ENCODE data around the gene GPR89A. TPM values are rescaled to one million over a fixed set of nuclear protein-coding genes. Genes with fewer than 3 reads are reported as not detected.

The GPR89A gene
- total and polyA plus RNA-seq, 2 of the 8 experiments (the other 6 are each of a cell fraction or from before 2014, with no cell fraction given), result 26.8 to 46.6 TPM

GRCh38 chr1:145702826-145703225 is 95.0 kb downstream of the GPR89A start:
- H3K18ac ChIP-seq (ENCODE audit: extremely low read depth, low read length), result no peak overlapping the region
- no peak overlapping the region for H3K4me3 ChIP-seq (ENCODE audit: extremely low read depth in 1 of 4, insufficient read depth in 2 of 4, low read depth in 3 of 4, low read length in 4 of 4)
- H3K4me2 ChIP-seq (ENCODE audit: insufficient read depth in 1 of 2, low read depth in 2 of 2, low read length in 2 of 2), result no peak overlapping the region
- no peak overlapping the region for H3K14ac ChIP-seq (ENCODE audit: insufficient read length)
- H3K23ac ChIP-seq (ENCODE audit: insufficient read length), result no peak overlapping the region
- no peak overlapping the region for H4K5ac ChIP-seq (ENCODE audit: insufficient read length, low read depth, low read length)
- H3K79me1 ChIP-seq (ENCODE audit: low read depth, low read length), result no peaks in the 10 kb centered on the region
- H4K20me1 ChIP-seq (replicated peaks in 1 of 2; ENCODE audit: control insufficient read depth in 1 of 2, insufficient read depth in 2 of 2, low read length in 2 of 2), result no peaks in the 10 kb centered on the region
- 89% methylated on average over 7 of the region's 7 CpGs; no CpG with 5 or more reads in 1 of the 2 experiments for WGBS, 2 experiments (ENCODE audit: extremely low coverage in 1 of 2, insufficient coverage in 1 of 2, insufficient read length in 1 of 2, insufficient replicate concordance in 2 of 2, low coverage in 1 of 2, low lambda C conversion rate in 2 of 2, missing lambda C conversion rate in 1 of 2)
- no peak overlapping the region for H2BK15ac ChIP-seq (ENCODE audit: low read length)
- H3K79me2 ChIP-seq (ENCODE audit: control insufficient read depth in 1 of 2, insufficient read depth in 2 of 2, low read length in 2 of 2), result no peaks in the 10 kb centered on the region
- ChIA-PET POLR2A (ENCODE audit: partially characterized antibody) (interaction anchor here (1.6 kb wide), 1 partner anchor 14 kb away, joined by 4 read pairs; no protein-coding TSS in a partner anchor), CTCF (ENCODE audit: partially characterized antibody) (no interaction called here)
- no peak for FAIRE-seq
- H3K36me3 ChIP-seq (ENCODE audit: control insufficient read depth in 2 of 4, insufficient read depth in 4 of 4, low read length in 3 of 4), result no peaks in the 10 kb centered on the region
- no peak overlapping the region for H3K4ac ChIP-seq (replicated peaks; ENCODE audit: insufficient read length, low read depth, low read length)
- no peak overlapping the region for H3K56ac ChIP-seq (replicated peaks; ENCODE audit: insufficient read length, low read depth, low read length)
- no peak overlapping the region for H2BK12ac ChIP-seq (ENCODE audit: low read depth, low read length)
- no peak overlapping the region for H4K8ac ChIP-seq (ENCODE audit: extremely low read depth, insufficient read depth, low read length)
- no peak overlapping the region for H4K91ac ChIP-seq (replicated peaks; ENCODE audit: insufficient read length, low read length)
- H2AK5ac ChIP-seq (ENCODE audit: low read depth, low read length), result no peak overlapping the region
- no peaks in the 10 kb centered on the region for H3K9me3 ChIP-seq (ENCODE audit: insufficient read depth in 2 of 2, low read depth in 1 of 2, low read length in 1 of 2)
- H3K9ac ChIP-seq (replicated peaks in 1 of 4; ENCODE audit: extremely low read depth in 1 of 4, low read depth in 3 of 4, low read length in 3 of 4), result no peak overlapping the region
- H3K27me3 ChIP-seq (replicated peaks in 1 of 4; ENCODE audit: control insufficient read depth in 3 of 4, extremely low read depth in 1 of 4, insufficient read depth in 3 of 4, low read length in 3 of 4), result peaks cover 0 to 2% (median 0%) of the 10 kb centered on the region in 4 experiments; a peak in 1 of 7 replicates
- peaks cover 0 to 6% (median 3%) of the 10 kb centered on the region in 4 experiments; a peak in 6 of 7 replicates for H3K4me1 ChIP-seq (replicated peaks in 1 of 4; ENCODE audit: control insufficient read depth in 3 of 4, insufficient read depth in 4 of 4, low read length in 3 of 4)
- no peak overlapping the region for H3K27ac ChIP-seq (ENCODE audit: low read depth, low read length)
- H3K23me2 ChIP-seq (ENCODE audit: low read depth, low read length), result no peaks in the 10 kb centered on the region
- no peak overlapping the region for H2BK5ac ChIP-seq (ENCODE audit: low read depth, low read length)
- H2BK120ac ChIP-seq (replicated peaks; ENCODE audit: low read depth, low read length), result no peak overlapping the region
- no peak overlapping the region for H2BK20ac ChIP-seq (ENCODE audit: low read length)
- no peak overlapping the region for H2AFZ ChIP-seq (ENCODE audit: low read length)
- no peak for DNase-seq (ENCODE audit: low read depth in 1 of 2, low spot score in 2 of 2)
- TF ChIP-seq NANOG (IDR thresholded peaks at IDR 0.05; ENCODE audit: insufficient read depth, low read depth, low read length, poor library complexity, severe bottlenecking) (no peak), JUND (IDR thresholded peaks at IDR 0.05; ENCODE audit: low read length) (no peak), GTF2F1 (IDR thresholded peaks at IDR 0.05; ENCODE audit: borderline replicate concordance, low read depth, low read length) (no peak), CTBP2 (IDR thresholded peaks at IDR 0.05; ENCODE audit: borderline replicate concordance, insufficient read depth, insufficient read length, low read length) (no peak), SAP30 (IDR thresholded peaks at IDR 0.05; ENCODE audit: insufficient read depth, insufficient replicate concordance, low read length) (no peak), FOSL1 (IDR thresholded peaks at IDR 0.05; ENCODE audit: insufficient read depth, low read depth, low read length) (no peak), EP300 (IDR thresholded peaks at IDR 0.05; ENCODE audit: borderline replicate concordance in 1 of 2, low read depth in 2 of 2, low read length in 2 of 2) (no peak), RBBP5 (IDR thresholded peaks at IDR 0.05; ENCODE audit: borderline replicate concordance, low read depth, low read length) (no peak), TAF7 (optimal IDR thresholded peaks at IDR 0.05; ENCODE audit: borderline replicate concordance, low read depth, low read length) (no peak), E2F6 (IDR thresholded peaks at IDR 0.05) (no peak)

All from H1 (cell line).